GM18868 (cell line): ENCODE data around the gene RBM38.
"Not testable (repeated sequence)": the region's sequence is repeated elsewhere in the genome, so short reads cannot be mapped to it uniquely, and the experiment has no call there.

Experiments
- ATAC-seq: cut with Tn5 transposase; IDR thresholded peaks from one replicate; pipeline ENCODE4 v1.9.1; 2021; ENCODE audit warnings: mild to moderate bottlenecking, moderate library complexity; ENCODE audit not compliant: unreplicated experiment

The RBM38 gene

GRCh38 chr20:57416296-57417022 lies 25.3 kb downstream of the RBM38 start:
- no peak for ATAC-seq

DNA sequence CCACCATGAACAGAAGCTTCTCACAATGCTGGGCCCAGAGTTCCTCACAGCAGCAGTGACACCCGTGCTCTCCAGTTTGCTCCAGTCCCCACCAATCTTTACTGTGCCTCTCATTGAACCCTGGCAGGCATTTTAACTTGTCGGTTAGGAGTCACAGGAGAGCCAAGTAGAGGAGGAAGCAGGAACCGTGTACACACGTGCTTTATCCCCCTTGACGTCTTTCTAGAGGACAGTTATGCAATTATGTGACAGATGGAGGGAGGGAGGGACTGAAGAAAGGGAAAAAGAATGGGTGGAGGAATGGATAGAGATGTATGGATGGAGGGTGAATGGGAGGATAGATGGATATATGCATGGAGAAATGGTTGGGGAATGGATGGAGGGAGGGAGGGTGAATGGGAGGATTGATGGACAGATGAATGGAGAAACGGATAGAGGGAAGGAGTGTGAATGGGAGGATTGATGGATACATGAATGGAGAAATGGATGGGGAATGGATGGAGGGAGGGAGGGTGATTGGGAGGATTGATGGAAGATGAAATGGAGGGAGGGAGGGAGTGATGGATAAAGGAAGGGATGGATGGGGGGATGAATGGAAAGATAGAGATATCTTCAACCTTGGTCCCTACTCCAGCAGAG lies 26.0 kb downstream of the RBM38 start:
- no peak for ATAC-seq

GRCh38 chr20:57417830-57418780 lies 26.9 kb downstream of the RBM38 start:
- no peak for ATAC-seq

DNA sequence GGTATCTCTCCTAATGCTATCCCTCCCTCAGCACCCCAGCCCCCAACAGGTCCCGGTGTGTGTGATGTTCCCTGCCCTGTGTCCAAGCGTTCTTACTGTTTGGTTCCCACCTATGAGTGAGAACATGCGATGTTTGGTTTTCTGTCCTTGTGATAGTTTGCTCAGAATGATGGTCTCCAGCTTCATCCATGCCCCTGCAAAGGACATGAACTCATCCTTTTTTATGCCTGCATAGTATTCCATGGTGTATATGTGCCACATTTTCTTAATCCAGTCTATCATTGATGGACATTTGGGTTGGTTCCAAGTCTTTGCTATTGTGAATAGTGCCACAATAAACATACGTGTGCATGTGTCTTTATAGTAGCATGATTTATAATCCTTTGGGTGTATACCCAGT lies 28.3 kb downstream of the RBM38 start:
- not testable (repeated sequence) for ATAC-seq

GRCh38 chr20:57420571-57421252 lies 29.5 kb downstream of the RBM38 start:
- no peak for ATAC-seq

GRCh38 chr20:57421253-57422220 lies 30.3 kb downstream of the RBM38 start:
- ATAC-seq, result no peak

DNA sequence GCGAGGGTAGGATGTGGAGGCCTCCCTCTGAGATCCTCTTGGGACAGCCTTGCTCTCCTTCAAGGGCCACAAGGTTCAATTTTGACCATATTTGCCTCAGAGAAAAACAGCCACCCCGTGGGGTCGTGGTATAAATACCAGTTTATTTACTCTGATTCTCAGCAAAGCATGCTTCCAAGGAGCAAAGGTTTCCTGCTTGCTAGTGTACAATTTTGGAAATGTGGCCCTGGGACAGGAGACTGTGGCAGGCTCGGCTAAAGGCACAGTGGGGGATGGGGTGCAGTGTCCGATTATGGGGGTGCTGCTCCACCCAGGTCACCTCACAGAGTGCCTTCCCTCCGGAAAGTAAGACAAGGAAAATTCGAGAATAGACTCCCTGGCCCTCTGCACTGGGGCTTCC lies 31.1 kb downstream of the RBM38 start:
- ATAC-seq, result no peak

DNA sequence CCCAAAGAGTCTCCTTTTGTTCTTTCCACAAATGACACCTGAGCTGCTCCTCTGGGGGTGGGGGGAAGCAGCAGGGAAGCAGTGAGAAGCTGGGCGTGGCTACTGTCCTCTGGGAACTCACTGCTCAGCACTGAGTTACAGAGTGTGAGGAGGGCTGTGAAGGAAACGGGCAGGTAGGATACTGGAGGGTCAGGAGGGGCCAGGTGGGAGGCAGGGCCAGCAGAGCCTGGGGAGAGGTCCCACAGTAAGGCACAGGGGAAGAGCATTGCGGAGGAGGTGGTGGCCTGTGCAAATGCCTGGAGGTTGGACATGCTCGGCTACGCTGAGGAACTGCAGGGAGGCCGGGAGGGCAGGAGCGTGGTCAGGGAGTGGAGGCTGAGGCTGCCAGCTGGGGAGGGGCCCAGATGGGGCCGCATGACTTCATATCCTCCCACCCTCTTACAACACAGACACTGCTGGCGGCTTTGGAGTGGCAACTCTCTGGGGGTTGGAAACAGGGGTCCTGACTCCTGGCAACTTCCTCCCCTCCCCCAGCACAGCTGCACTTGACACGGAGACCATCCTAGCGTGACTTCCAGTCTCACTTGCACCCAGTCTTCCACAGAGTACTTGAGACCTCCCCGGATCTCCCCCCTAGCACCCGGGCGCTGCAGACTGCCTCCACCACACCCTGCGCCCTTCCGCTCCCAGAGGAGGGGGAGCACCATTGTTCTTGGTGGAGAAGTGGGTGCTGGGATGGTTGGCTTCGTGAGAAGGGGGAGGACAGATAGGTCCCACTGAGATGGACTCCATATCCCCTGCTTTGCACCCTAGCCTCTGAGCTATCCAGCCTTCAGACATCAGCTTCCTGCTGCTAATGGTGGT lies 34.2 kb downstream of the RBM38 start:
- ATAC-seq, result peak; percentile 30

DNA sequence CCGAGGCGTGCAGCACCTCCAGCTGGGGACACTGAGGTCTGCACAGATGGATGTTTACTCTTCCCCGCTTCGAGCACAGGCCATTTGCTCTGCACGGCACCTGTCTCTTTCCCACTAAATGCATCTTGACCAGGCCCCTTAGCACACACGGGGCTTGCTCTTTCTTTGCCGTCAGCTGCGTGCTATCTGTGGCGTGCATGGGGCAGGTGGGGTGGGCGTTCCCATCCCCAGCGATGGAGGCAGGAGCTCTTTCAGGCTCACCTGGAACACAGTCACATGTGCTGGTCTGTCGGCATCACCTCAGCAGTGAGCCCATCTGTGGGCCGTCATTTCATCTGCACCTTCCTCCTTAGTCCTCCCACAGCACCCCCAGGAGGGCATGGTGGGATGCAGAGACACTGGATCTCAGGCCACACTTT lies 35.1 kb downstream of the RBM38 start:
- ATAC-seq, result no peak

DNA sequence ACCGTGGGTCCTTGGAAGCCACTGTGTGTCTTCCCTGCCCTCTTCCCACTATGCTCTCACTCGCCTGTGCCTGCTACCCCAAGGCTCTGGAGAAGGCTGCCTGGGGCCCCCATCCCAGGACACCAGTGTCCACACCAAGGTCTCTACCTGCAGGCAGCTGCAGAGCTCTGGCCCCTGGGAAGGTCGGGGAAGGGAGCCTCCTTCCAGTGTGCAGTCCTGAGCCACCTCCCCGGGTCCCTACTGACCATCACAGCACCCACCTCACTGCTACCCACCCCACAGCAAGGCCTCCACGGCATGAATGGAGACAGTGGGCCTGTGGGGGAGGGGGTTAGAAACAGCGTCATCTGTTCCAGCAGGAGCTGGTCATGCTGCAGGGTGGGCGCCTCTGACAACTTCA lies 35.6 kb downstream of the RBM38 start:
- no peak for ATAC-seq

GRCh38 chr20:57428324-57429158 lies 37.3 kb downstream of the RBM38 start:
- no peak for ATAC-seq

- ATAC-seq, result no peak
Observed at GRCh38 chr20:57429159-57429496, 37.9 kb downstream of the RBM38 start.

- ATAC-seq, result peak; percentile 38
Observed at GRCh38 chr20:57429580-57430200, 38.5 kb downstream of the RBM38 start.

- ATAC-seq, result not testable (repeated sequence)
Observed at GRCh38 chr20:57430201-57430596, 39.0 kb downstream of the RBM38 start.

GRCh38 chr20:57431539-57431835 lies 40.3 kb downstream of the RBM38 start:
- ATAC-seq, result no peak

DNA sequence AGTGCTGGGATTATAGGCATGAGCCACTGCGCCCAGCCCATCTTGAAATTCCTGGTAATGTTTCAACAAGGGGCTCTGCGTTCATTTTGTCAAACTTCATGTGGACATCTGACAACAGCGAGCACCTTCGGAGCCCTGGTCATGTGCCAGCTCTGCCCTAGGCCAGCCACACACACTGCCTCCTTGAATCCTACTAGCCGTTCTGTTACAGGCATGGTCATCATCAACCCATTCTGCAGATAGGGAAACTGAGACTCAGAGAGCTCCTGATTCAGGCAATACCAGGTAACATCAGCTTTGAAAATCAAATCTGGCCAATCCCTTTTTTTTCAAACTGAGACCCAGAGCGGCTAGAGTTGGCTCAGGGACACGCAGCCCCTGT lies 41.3 kb downstream of the RBM38 start:
- no peak for ATAC-seq

GRCh38 chr20:57432862-57433491 lies 41.8 kb downstream of the RBM38 start:
- peak; percentile 88 for ATAC-seq
